Duodenal mucosa (tissue), 2 donors: ENCODE results near the gene DENR.

Source experiments
- H3K27ac ChIP-seq: one replicate; pipeline ENCODE4 v1.7.0; 2013; ENCODE audit warnings: low read depth, low read length
- H3K27me3 ChIP-seq, 2 donors: one replicate each; pipeline ENCODE4 v1.7.0; 2013; ENCODE audit warnings: low read length in 2 of 2, control low read depth in 1 of 2; ENCODE audit not compliant: insufficient read depth in 2 of 2, control insufficient read depth in 1 of 2
- H3K36me3 ChIP-seq, 2 donors: one replicate each; pipeline ENCODE4 v1.7.0; 2013; ENCODE audit warnings: low read length in 2 of 2, control low read depth in 1 of 2; ENCODE audit not compliant: insufficient read depth in 2 of 2, control insufficient read depth in 1 of 2
- H3K4me1 ChIP-seq, 2 donors: one replicate each; pipeline ENCODE4 v1.7.0; 2013; ENCODE audit warnings: low read length in 2 of 2, control low read depth in 1 of 2; ENCODE audit not compliant: insufficient read depth in 2 of 2, control insufficient read depth in 1 of 2
- H3K4me3 ChIP-seq, 2 donors: one replicate each; pipeline ENCODE4 v1.7.0; 2013; ENCODE audit warnings: low read length in 2 of 2, low read depth in 1 of 2
- H3K9ac ChIP-seq, 2 donors: one replicate each; pipeline ENCODE4 v1.7.0; 2013; ENCODE audit warnings: low read length in 2 of 2, low read depth in 1 of 2
- H3K9me3 ChIP-seq, 2 donors: one replicate each; pipeline ENCODE4 v1.7.0; 2013; ENCODE audit warnings: low read length in 2 of 2, control low read depth in 1 of 2; ENCODE audit not compliant: control insufficient read depth in 1 of 2

DENR gene

GRCh38 chr12:122721057-122721545 is 31.5 kb upstream of the DENR start:
- H3K27me3 ChIP-seq, result no peaks in the 10 kb centered on the region
- no peak overlapping the region for H3K27ac ChIP-seq
- H3K36me3 ChIP-seq, result no peaks in the 10 kb centered on the region
- H3K4me1 ChIP-seq, result peaks cover 3 to 4% of the 10 kb centered on the region in 2 donors
- no peak overlapping the region for H3K9ac ChIP-seq
- H3K9me3 ChIP-seq, result no peaks in the 10 kb centered on the region
- no peak overlapping the region for H3K4me3 ChIP-seq

GRCh38 chr12:122722387-122722786 is 30.2 kb upstream of the DENR start:
- H3K4me3 ChIP-seq, result no peak overlapping the region
- no peaks in the 10 kb centered on the region for H3K9me3 ChIP-seq
- peaks cover 3 to 4% of the 10 kb centered on the region in 2 donors for H3K4me1 ChIP-seq
- no peak overlapping the region for H3K27ac ChIP-seq
- H3K9ac ChIP-seq, result no peak overlapping the region
- H3K36me3 ChIP-seq, result no peaks in the 10 kb centered on the region
- no peaks in the 10 kb centered on the region for H3K27me3 ChIP-seq

- Histone ChIP-seq H3K4me3 (no peak overlapping the region), H3K9ac (no peak overlapping the region), H3K4me1 (peaks cover 3 to 4% of the 10 kb centered on the region in 2 donors), H3K36me3 (no peaks in the 10 kb centered on the region), H3K27ac (no peak overlapping the region), H3K27me3 (no peaks in the 10 kb centered on the region), H3K9me3 (no peaks in the 10 kb centered on the region)
Measured at GRCh38 chr12:122724641-122725243, 27.9 kb upstream of the DENR start.

- Histone ChIP-seq H3K9me3 (no peaks in the 10 kb centered on the region), H3K27me3 (no peaks in the 10 kb centered on the region), H3K27ac (no peak overlapping the region), H3K4me3 (no peak overlapping the region), H3K36me3 (no peaks in the 10 kb centered on the region), H3K4me1 (peaks cover 3 to 4% of the 10 kb centered on the region in 2 donors), H3K9ac (no peak overlapping the region)
Measured at GRCh38 chr12:122725452-122726079, 27.1 kb upstream of the DENR start.

- H3K36me3 ChIP-seq, result no peaks in the 10 kb centered on the region
- H3K9ac ChIP-seq, result no peak overlapping the region
- no peak overlapping the region for H3K27ac ChIP-seq
- no peaks in the 10 kb centered on the region for H3K9me3 ChIP-seq
- no peak overlapping the region for H3K4me3 ChIP-seq
- no peaks in the 10 kb centered on the region for H3K27me3 ChIP-seq
- peaks cover 1 to 3% of the 10 kb centered on the region in 2 donors for H3K4me1 ChIP-seq
Measured at GRCh38 chr12:122726080-122726558, 26.5 kb upstream of the DENR start.

- Histone ChIP-seq H3K36me3 (no peaks in the 10 kb centered on the region), H3K4me3 (no peak overlapping the region), H3K4me1 (no peaks in the 10 kb centered on the region), H3K27ac (no peak overlapping the region), H3K9me3 (no peaks in the 10 kb centered on the region), H3K9ac (no peak overlapping the region), H3K27me3 (no peaks in the 10 kb centered on the region)
Measured at GRCh38 chr12:122729583-122730214, 22.9 kb upstream of the DENR start.

GRCh38 chr12:122730215-122731014 is 22.2 kb upstream of the DENR start, which contains the start of gene HCAR1:
HCAR1 (minus strand) TSS chr12:122730844; CDS start chr12:122730339, 505 bp downstream.
- no peak within 1 kb of the TSS for H3K27ac ChIP-seq
- H3K4me3 ChIP-seq, result peak within 1 kb of the TSS; percentile 28 to 48
- H3K4me1 ChIP-seq, result no peaks in the 10 kb centered on the region
- no peaks in the 10 kb centered on the region for H3K9me3 ChIP-seq
- H3K27me3 ChIP-seq, result no peaks in the 10 kb centered on the region
- H3K9ac ChIP-seq, result no peak within 1 kb of the TSS
- no peaks in the 10 kb centered on the region for H3K36me3 ChIP-seq

GRCh38 chr12:122732170-122732569 is 20.5 kb upstream of the DENR start:
- H3K27ac ChIP-seq, result no peak overlapping the region
- H3K9ac ChIP-seq, result no peak overlapping the region
- H3K9me3 ChIP-seq, result no peaks in the 10 kb centered on the region
- H3K36me3 ChIP-seq, result no peaks in the 10 kb centered on the region
- H3K4me1 ChIP-seq, result no peaks in the 10 kb centered on the region
- no peak overlapping the region for H3K4me3 ChIP-seq
- no peaks in the 10 kb centered on the region for H3K27me3 ChIP-seq

GRCh38 chr12:122732611-122733010 is 20.0 kb upstream of the DENR start:
- H3K27me3 ChIP-seq, result no peaks in the 10 kb centered on the region
- H3K36me3 ChIP-seq, result no peaks in the 10 kb centered on the region
- no peaks in the 10 kb centered on the region for H3K9me3 ChIP-seq
- no peaks in the 10 kb centered on the region for H3K4me1 ChIP-seq
- H3K27ac ChIP-seq, result no peak overlapping the region
- H3K9ac ChIP-seq, result no peak overlapping the region
- H3K4me3 ChIP-seq, result no peak overlapping the region
